Hepatocyte (in vitro differentiated cells): Measurements from ENCODE around the gene AGTPBP1. TPM values are rescaled to one million over a fixed set of nuclear protein-coding genes. Genes with fewer than 3 reads are reported as not detected.

ENCODE experiments used
- DNase-seq: peaks from one replicate; pipeline ENCODE4 v3.0.0-alpha.2; 2016; ENCODE audit warnings: low spot score
- H2AFZ ChIP-seq: fragments of 200-600 bp; sonication (generic); 2 replicates; pipeline ENCODE4 v1.6.0; 2016; ENCODE audit warnings: antibody characterized with exemption, mild to moderate bottlenecking
- H3K27ac ChIP-seq: fragments of 200-600 bp; sonication (generic); 2 replicates; pipeline ENCODE4 v1.5.1; 2016; ENCODE audit warnings: mild to moderate bottlenecking
- H3K27me3 ChIP-seq: fragments of 200-600 bp; sonication (generic); 2 replicates; pipeline ENCODE4 v1.6.1; 2016
- H3K36me3 ChIP-seq: fragments of 200-600 bp; sonication (generic); replicated peaks from 2 replicates; pipeline ENCODE4 v1.5.1; 2016; ENCODE audit warnings: low read depth; ENCODE audit not compliant: insufficient read depth
- H3K4me1 ChIP-seq: fragments of 200-600 bp; sonication (generic); 2 replicates; pipeline ENCODE4 v1.5.1; 2016; ENCODE audit warnings: mild to moderate bottlenecking, moderate library complexity; ENCODE audit not compliant: insufficient read depth
- H3K4me2 ChIP-seq: fragments of 200-600 bp; sonication (generic); 2 replicates; pipeline ENCODE4 v1.6.0; 2016
- H3K4me3 ChIP-seq: fragments of 200-600 bp; sonication (generic); 2 replicates; pipeline ENCODE4 v1.5.1; 2016; ENCODE audit warnings: mild to moderate bottlenecking
- H3K79me2 ChIP-seq: fragments of 200-600 bp; sonication (generic); 2 replicates; pipeline ENCODE4 v1.6.0; 2017; ENCODE audit warnings: mild to moderate bottlenecking
- H3K9me2 ChIP-seq: fragments of 200-600 bp; sonication (generic); replicated peaks from 2 replicates; pipeline ENCODE4 v1.6.0; 2017; ENCODE audit warnings: mild to moderate bottlenecking; ENCODE audit not compliant: insufficient read depth
- H3K9me3 ChIP-seq: fragments of 200-600 bp; sonication (generic); 2 replicates; pipeline ENCODE4 v1.5.1; 2016; ENCODE audit warnings: low read depth, mild to moderate bottlenecking
- H4K20me1 ChIP-seq: fragments of 200-600 bp; sonication (generic); 2 replicates; pipeline ENCODE4 v1.6.0; 2016; ENCODE audit warnings: mild to moderate bottlenecking; ENCODE audit not compliant: insufficient read depth, poor library complexity, severe bottlenecking
- EZH2 ChIP-seq: fragments of 200-600 bp; sonication (generic); IDR thresholded peaks from 2 replicates; pipeline ENCODE4 v1.6.1; 2016; ENCODE audit warnings: antibody characterized with exemption, mild to moderate bottlenecking, borderline replicate concordance
- EZH2phosphoT487 ChIP-seq: fragments of 200-600 bp; sonication (generic); IDR thresholded peaks from one replicate; pipeline ENCODE4 v1.6.1; 2018; ENCODE audit warnings: antibody characterized with exemption, mild to moderate bottlenecking, low read depth, moderate library complexity; ENCODE audit not compliant: unreplicated experiment, severe bottlenecking
- WGBS: methylation state at CpG from one replicate; pipeline ENCODE4 v1.1.6; 2016; ENCODE audit warnings: low lambda C conversion rate; ENCODE audit errors: missing lambda C conversion rate; 5-methylcytosine and 5-hydroxymethylcytosine counted together
- polyA plus RNA-seq: library from polyadenylated mRNA; unstranded; fragments of >200 nt; fragmentation: Nextera tagmentation; extraction: Ambion mirVana; gene quantifications from 2 replicates; pipeline ENCODE4 v1.2.1, GENCODE V29; 2016
- total RNA-seq: library from RNA; depleted of rRNA; stranded (reverse); fragments of >200 nt; gene quantifications from 2 replicates; pipeline ENCODE4 v1.2.3, GENCODE V29; 2014
- TF ChIP-seq, protein P1 (sequence below): fragments of 200-600 bp; sonication (generic); IDR thresholded peaks from 2 replicates; pipeline ENCODE4 v1.5.1; 2016; ENCODE audit warnings: antibody characterized with exemption, mild to moderate bottlenecking; ENCODE audit not compliant: poor library complexity

The AGTPBP1 gene
- total and polyA plus RNA-seq, 2 experiments from 2014 or later = 7.6 to 16.8 TPM

- Histone ChIP-seq H3K27me3 (no peaks in the 10 kb centered on the region), H3K27ac (no peak overlapping the region), H4K20me1 (no peaks in the 10 kb centered on the region), H3K9me3 (no peaks in the 10 kb centered on the region), H3K4me1 (no peaks in the 10 kb centered on the region), H3K9me2 (no peaks in the 10 kb centered on the region), H2AFZ (no peak overlapping the region), H3K36me3 (no peaks in the 10 kb centered on the region), H3K4me3 (no peak overlapping the region), H3K4me2 (no peak overlapping the region), H3K79me2 (no peaks in the 10 kb centered on the region)
- no peak for TF ChIP-seq EZH2
- TF ChIP-seq EZH2phosphoT487 = no peak
- TF ChIP-seq, protein P1, sequence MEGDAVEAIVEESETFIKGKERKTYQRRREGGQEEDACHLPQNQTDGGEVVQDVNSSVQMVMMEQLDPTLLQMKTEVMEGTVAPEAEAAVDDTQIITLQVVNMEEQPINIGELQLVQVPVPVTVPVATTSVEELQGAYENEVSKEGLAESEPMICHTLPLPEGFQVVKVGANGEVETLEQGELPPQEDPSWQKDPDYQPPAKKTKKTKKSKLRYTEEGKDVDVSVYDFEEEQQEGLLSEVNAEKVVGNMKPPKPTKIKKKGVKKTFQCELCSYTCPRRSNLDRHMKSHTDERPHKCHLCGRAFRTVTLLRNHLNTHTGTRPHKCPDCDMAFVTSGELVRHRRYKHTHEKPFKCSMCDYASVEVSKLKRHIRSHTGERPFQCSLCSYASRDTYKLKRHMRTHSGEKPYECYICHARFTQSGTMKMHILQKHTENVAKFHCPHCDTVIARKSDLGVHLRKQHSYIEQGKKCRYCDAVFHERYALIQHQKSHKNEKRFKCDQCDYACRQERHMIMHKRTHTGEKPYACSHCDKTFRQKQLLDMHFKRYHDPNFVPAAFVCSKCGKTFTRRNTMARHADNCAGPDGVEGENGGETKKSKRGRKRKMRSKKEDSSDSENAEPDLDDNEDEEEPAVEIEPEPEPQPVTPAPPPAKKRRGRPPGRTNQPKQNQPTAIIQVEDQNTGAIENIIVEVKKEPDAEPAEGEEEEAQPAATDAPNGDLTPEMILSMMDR = no peak
- no peak for DNase-seq
- 92% methylated on average over 1 of the region's 1 CpG for WGBS
Measured at GRCh38 chr9:85640425-85640824, 101.3 kb downstream of the AGTPBP1 start.

- no peak overlapping the region for H3K4me2 ChIP-seq
- no peaks in the 10 kb centered on the region for H3K36me3 ChIP-seq
- no peaks in the 10 kb centered on the region for H3K27me3 ChIP-seq
- no peaks in the 10 kb centered on the region for H3K79me2 ChIP-seq
- H4K20me1 ChIP-seq = no peaks in the 10 kb centered on the region
- TF ChIP-seq EZH2phosphoT487 (no peak), EZH2 (no peak)
- TF ChIP-seq, protein P1 = no peak
- no peaks in the 10 kb centered on the region for H3K9me2 ChIP-seq
- no peak for DNase-seq
- H3K4me3 ChIP-seq = no peak overlapping the region
- 83% methylated on average over 3 of the region's 3 CpGs for WGBS
- H3K4me1 ChIP-seq = no peaks in the 10 kb centered on the region
- no peak overlapping the region for H3K27ac ChIP-seq
- no peak overlapping the region for H2AFZ ChIP-seq
- no peaks in the 10 kb centered on the region for H3K9me3 ChIP-seq
Measured at GRCh38 chr9:85639675-85640186, 102.0 kb downstream of the AGTPBP1 start.

DNA sequence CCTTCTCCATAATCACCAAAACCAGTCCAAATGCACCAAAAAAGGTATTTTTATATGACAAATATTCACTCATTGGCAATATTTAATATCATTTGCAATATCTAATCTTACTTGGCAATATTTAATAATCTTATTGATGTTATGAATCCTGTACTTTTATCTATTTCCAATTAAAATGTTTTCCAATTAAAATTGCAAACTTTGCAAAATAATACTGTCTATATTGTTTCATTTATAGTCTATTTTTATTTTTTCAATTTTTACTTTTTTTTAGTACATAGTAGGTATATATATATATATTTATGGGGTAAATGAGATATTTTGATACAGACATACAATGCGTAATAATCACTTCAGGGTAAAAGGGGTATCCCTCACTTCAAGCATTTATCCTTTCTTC, 109.9 kb downstream of the AGTPBP1 start:
- H3K27me3 ChIP-seq = no peaks in the 10 kb centered on the region
- H3K9me2 ChIP-seq = no peaks in the 10 kb centered on the region
- no peak overlapping the region for H3K4me2 ChIP-seq
- no peak overlapping the region for H3K27ac ChIP-seq
- no peaks in the 10 kb centered on the region for H3K36me3 ChIP-seq
- H3K4me1 ChIP-seq = no peaks in the 10 kb centered on the region
- H4K20me1 ChIP-seq = no peaks in the 10 kb centered on the region
- 97% methylated on average over 1 of the region's 1 CpG for WGBS
- H3K9me3 ChIP-seq = no peaks in the 10 kb centered on the region
- TF ChIP-seq EZH2phosphoT487 (no peak), EZH2 (no peak)
- TF ChIP-seq, protein P1 = no peak
- H3K4me3 ChIP-seq = no peak overlapping the region
- H3K79me2 ChIP-seq = no peaks in the 10 kb centered on the region
- no peak overlapping the region for H2AFZ ChIP-seq
- DNase-seq = no peak
